GM21381 (cell line): ENCODE measurements around the gene DNAJA4.

ENCODE experiments used
- ATAC-seq: cut with Tn5 transposase; IDR thresholded peaks from one replicate; pipeline ENCODE4 v1.9.1; 2021; ENCODE audit warnings: mild to moderate bottlenecking, moderate library complexity; ENCODE audit not compliant: unreplicated experiment

The DNAJA4 gene

DNA sequence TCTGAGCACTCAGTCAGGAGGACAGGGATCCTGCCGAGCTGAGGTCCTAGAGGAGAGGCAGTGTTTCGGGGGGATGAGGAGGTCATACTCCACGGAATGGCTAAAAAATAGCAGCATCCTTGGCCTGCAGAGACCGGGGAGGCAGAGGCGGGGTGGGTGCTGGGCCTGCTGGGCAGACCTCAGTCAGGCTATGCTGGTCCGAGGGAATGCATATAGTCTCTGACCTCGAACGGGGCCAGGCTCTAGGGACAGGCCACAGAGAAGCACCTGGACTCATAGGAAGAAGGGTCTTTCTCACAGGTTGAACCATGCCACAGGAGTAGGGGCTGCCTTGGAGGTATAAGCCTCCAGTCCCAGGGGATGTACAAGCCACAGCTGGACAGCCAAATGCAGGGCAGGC is 49.0 kb downstream of the DNAJA4 start:
- no peak for ATAC-seq

DNA sequence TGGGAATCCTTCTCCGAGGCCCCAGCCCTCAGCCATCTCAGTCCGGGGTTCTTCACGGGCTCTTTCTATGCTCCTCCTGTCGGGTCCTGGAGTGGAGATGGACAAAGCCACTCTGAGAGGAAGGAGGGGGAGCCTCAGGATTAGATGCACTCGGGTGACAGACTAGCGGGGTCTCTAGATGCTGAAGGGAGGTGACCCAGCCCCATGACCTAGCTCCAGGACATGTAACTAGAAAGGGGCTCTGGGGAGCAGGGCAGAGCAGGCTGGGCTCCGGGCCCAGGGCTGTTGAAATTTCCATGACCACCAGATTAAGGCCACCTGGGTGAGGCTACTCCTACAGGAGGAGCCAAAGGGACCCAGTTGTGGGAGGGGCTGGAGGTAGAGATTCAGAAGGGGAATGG is 49.8 kb downstream of the DNAJA4 start:
- ATAC-seq, result no peak

DNA sequence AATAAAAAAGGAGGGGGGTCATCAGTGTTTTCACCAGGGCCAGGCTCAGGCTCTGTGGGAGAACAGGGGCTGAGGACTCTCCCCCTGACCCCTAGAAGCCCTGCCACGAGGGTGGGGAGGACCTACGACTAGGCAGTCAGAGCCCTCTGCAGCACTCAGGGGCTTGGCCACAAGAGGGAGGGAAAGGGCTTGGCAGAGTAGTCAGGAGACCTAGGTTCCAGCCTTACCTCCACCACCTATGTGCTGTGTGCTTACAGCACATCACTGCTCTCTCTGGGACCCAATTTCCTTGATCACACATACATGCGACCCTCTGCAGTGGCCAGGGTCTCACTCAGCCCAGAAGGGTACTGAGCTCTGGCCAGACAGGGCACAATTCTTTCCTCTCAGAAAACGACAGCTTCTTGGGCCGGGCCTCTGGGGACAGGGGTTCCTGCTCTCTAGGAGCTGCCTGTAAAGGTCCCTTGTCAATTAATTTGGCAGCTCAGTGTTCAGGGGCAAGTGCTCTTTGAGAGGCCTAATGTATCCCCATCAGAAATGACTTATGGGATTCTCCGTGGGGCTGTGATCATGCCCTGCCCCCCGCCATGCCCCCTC is 51.4 kb downstream of the DNAJA4 start:
- no peak for ATAC-seq

DNA sequence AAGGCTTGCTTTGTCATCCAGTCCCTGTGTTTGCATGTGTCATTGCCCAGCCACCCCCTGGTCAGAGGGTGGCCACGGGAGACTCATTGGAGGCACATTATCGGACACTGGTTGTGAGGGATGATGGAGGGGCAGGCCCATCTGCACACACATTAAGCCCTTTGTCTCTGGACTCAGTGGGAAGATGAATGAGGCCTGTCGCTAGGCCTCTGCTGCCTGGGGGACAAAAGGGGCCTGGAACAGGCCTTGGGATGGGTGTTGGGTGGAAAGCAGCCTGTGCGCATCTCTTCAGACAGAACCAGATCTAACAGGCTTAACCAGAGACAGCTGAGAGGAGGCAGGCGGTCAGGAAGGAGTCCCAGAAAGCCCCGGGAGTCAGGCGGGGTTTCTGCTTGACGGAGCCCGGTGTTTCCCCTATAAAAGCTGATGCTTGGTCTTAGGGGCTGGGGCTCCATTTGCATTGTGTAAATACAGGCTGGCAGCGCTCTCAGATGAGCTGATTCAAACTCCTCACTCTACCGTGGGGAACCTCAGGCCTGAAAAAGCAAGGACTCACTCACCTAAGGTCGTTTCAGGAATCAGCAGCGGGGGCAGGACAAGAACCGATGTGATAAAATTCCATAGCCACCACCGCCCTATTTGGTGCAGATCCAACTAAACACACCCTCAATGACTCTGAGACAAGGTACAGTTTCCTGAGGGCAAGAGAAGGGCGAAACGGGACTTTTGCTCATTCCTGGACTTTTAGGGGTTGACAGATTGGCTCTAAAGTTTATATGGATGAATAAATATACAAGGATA is 52.1 kb downstream of the DNAJA4 start:
- no peak for ATAC-seq

DNA sequence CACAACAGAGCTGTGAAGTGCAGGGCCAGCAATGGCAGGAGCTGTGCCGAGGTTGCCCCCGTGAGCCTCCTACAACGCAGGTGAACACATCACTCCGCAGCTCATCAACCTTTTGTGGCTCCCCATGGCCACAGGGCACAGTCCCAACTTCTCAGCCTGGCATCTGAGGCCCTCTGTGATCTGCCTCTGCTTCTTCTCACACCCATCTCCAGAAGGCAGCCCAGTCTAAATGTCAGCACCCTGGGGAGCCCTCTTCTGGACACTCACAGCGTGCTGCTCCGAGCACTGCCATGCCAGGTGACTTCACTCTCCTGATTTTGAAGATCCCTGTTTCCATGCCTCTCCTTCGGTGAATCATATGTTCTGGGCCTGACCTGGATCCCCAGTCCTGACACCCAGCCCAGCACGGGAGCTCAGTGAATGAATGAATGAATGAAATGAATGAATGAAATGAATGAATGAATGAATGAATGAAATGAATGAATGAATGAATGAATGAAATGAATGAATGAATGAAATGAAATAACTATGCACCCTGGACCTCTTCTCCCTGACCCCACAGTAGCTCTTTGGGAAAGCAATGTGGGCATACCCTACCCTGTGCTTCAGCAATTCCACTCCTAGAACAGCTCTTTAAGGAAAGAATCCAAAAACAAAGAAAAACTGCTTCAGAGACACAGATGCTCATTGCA is 52.9 kb downstream of the DNAJA4 start:
- ATAC-seq, result no peak

DNA sequence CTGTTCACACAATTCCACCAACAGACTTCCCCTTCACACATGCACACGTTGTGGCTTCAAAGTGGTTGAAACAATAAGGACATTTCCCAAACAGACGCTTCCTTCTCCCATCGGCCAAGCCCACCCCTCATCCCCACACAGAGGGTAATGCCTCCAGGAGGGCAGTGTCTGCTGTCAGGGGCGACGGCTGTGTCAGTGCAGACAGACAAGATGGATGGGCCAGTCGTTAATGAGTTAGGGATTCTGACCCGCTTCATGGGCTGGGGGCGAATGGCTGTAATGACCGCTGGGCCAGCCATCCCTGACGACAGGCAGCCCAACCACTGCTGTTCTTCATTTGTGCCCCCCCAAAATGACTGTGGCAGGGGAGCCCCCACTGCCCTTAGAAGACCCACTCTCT is 55.2 kb downstream of the DNAJA4 start:
- ATAC-seq, result no peak

DNA sequence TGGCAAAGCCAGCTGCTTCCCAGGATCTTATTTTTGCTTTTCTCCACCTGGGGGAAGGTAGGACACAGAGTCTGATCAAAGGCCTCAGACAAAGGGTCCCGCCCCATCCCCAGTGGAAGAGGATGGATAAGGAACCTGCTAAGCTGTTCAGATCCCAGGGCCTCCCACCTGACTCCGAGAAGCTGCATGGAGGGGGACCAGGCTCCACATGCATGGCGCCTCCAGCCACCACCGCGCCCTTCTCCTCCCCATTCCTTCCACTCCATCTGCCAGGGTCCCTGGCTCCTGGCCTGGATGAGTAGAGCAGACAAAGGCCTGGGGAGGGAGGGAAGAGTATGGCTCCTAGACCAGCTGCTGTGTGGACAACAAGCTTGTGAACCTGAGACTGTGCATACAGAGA is 55.8 kb downstream of the DNAJA4 start:
- ATAC-seq, result no peak

DNA sequence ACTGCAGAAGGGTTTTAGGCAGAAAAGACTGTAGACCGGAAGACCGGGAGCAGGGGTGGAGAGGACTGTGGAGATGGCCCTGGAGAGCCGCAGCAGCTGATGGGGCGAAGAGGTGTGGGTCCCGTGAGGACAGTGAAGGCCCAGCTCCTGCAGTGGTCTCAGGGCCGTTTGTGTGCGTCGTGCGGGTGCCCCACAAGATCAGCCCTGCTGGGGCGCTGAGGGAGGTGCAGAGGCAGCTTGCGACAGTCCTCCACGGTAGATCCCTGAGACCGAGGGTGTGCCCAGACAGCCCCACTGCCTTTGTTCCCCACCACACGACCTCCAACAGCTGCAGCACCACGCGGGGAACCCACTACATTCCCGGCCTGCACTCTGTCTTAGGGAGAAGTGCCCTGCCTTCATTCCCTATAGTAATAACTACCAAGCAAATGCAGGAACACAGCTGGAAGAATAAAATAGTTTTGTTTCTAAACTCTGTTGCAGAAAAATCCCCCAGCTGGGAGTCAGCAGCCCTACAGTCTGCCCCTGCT is 56.7 kb downstream of the DNAJA4 start:
- no peak for ATAC-seq

DNA sequence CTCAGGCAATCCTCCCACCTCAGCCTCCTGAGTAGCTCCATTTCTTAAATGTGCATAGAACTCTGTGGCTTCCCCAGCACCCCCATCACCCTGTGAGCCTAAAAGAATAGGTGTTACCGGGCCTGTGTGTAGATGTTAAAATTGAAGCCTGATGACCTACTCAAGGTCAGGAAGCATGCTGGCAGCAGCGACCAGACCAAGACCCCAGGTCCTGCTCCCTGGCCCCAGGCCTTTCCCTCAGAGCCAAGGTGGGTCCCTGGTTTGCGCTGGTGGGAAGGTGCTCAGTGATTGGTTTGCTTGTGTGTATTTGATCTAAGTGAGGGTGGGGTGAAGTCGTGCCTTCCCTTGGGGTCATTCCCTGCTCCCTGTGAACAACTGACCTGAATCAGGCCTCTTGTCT is 57.4 kb downstream of the DNAJA4 start:
- no peak for ATAC-seq

DNA sequence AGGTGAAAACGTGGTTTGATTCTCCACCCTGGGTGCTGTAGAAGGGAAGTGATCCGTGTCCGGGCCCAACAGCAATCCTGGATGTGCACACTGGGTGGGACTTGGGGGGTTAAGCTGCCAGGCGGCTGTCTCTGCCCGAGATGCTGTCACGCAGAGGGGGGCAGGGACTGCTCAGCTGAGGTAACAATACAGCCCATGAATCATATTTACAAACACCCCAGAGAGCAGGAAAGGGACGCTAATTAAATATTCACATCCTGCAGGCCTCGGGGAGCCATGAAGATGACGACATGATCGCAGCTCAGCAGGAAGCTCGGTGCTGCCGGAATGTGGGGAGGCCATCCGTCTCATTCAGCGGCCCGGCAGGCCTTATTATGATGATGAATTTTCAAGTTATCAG is 57.9 kb downstream of the DNAJA4 start:
- no peak for ATAC-seq

DNA sequence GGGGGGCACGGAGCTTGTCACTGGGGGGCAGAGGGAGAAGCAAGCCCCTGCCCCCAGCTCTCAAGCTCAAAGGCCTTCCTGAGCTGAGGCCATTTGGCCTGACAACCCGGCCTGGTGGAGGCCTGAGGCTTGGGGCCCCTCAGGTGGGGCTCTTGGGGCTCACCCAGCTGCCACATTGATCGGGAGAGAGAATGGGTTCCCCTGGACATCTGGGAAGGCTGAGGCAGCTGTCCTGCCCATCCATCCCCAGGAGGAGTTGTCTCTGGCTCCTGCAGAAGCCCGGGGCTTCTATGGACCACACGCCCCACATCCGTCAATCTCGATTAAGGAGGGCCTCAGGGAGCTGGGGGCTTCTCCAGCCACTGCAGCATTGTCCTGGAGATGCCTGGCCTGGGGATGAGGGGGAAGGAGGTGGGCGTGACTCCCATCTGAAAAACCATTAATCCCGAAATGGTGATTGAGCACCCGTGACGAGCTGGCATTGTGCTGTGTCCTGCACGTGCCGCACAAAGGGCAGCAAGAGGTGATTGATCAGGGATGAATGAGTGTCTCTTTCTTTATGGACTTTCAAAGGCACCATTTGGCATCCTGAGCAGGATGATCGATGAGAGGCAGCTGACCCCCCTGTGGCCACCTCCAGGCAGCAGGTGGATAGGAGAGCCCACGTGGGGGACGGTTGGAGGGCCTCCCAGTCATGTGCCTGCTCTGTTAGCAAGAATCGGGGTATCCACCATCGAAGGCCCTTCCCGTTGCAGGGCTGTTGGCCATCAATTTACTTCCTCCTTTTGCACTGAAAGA is 58.6 kb downstream of the DNAJA4 start:
- ATAC-seq, result no peak

DNA sequence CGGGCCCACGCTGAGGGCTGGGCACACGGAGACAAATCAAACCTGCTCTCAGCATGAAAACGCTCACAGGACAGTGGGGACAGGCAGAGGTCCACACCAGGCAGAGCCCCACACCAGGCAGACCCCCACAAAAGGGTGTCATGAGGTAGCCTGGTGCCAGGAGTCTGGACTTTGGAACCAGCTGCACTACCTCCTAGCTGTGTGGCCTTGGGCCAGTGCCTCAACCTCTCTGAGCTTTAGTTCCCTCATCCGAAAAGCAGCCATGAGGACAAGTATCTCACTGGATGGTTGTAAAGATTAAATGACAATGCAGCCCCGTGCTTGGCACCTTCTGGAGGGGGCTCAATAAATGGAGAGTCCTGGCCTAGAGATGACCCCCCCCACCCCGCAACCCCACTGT is 59.3 kb downstream of the DNAJA4 start:
- no peak for ATAC-seq

DNA sequence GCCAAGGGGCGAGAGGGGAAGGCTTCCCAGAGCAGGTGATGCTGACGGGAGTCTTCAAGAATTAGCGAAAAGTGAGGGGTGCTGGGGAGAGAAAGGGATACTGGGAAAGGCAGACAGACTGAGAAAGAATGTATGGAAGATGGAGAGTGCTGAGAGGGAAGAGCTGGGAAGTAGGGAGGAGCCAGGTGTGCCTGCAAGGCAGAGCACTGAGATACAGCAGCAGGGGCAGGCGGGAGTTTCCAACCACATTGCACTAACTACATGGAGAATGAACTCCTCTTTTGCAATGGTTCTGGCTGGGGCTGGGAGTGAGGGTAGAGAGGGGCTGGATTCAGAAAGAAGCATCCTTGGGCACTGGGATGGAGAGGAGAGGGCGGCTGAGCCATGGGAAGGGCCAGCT is 59.8 kb downstream of the DNAJA4 start:
- no peak for ATAC-seq

DNA sequence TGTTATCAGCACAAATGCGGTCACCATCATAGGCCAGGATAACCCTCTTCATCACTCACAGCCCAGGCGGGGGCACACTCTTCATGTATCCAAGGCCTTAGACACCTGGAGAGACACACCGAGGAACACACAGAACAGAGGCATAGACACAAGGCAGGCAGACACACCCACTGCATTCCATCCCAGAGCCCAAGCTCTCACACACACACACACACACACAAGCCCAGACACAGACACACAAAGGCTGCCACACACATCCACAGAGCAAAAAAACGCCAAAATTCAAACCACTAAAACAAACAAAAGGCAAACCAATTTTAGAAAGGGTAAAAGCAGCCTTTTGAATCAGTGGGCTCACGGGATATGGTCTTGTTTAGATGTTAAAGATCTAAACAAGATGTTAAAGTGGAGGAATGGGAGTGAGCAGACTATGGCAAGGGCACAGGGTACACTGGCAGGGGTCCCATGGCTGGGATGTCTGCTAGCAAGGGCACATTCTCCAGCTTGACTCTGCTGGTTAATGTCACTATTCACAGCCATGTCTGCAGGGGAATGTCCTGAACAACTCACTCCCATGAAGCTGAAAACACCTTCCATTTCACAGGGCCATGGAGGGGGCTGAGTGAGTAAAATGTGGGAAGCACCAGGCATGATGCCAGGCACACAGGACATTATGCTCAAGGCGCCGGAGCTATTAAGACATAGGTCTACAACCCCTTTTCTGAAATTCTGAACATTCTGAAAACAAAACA is 60.9 kb downstream of the DNAJA4 start:
- ATAC-seq, result no peak

DNA sequence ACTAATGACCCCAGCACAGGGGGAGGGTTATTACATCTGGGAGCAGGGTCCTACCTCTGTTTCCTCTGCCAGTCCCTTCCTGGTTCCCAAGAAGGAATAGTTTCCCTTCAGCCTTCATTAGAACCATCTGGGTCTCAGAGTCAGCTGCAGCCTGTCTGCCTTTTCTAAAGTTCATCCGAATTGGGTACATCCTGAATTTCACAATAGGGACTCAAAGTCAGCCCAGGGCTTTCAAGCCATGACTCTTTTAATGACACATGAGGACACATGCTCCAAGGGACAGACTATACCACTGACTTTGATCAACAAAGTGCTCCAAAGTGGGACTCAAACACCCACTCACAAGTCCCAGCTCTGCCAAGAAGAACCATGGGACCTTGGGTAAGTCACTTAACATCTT is 63.1 kb downstream of the DNAJA4 start:
- no peak for ATAC-seq

DNA sequence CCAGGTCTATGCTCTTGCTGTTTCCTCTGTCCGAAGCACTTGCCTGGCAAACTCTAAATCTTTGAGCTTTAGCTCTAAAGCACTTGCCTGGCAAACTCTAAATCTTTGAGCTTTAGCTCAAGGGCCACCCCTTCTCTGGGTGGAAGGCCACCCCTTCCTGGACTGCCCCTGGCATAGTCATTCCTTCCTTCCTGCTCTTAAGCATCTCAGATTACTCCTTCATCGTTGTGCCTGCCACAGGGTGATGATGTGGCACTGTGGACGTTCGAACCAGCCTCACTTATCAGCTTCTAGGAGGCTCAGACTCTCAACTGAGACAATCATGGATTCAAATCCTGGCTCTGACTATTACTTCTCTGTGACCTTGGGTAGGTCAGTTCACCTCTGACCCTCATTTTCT is 65.3 kb downstream of the DNAJA4 start:
- no peak for ATAC-seq
